Right cardiac atrium (tissue), 5 donors: ENCODE measurements around the gene CECR2. TPM values are rescaled to one million over a fixed set of nuclear protein-coding genes. Genes with fewer than 3 reads are reported as not detected.

Experiments used
- ATAC-seq, 2 donors: fragments of 200-7000 bp; cut with Tn5 transposase; one replicate each; pipeline versions ENCODE4 v1.8.0 to v1.9.1; 2020; ENCODE audit warnings: moderate library complexity in 2 of 2, mild to moderate bottlenecking in 1 of 2
- DNase-seq, 3 donors: peaks; one replicate each; pipeline ENCODE4 v3.0.0-alpha.2; 2020
- H3K27ac ChIP-seq: one replicate; pipeline ENCODE4 v1.5.1; 2013; ENCODE audit warnings: mild to moderate bottlenecking, low read length, control low read depth, moderate library complexity
- H3K27me3 ChIP-seq: one replicate; pipeline ENCODE4 v1.6.1; 2013; ENCODE audit not compliant: control insufficient read depth, insufficient read depth
- H3K4me1 ChIP-seq: one replicate; pipeline ENCODE4 v1.6.1; 2013; ENCODE audit warnings: low read length; ENCODE audit not compliant: control insufficient read depth, insufficient read depth
- H3K4me3 ChIP-seq: one replicate; pipeline ENCODE4 v1.5.1; 2013; ENCODE audit warnings: low read length, control low read depth
- H3K9me3 ChIP-seq: one replicate; pipeline ENCODE4 v1.6.1; 2013; ENCODE audit warnings: low read length; ENCODE audit not compliant: control insufficient read depth
- WGBS: extraction: QIAGEN DNeasy Blood & Tissue Kit; methylation state at CpG from one replicate; pipeline ENCODE4 v1.1.7; 2013; 5-methylcytosine and 5-hydroxymethylcytosine counted together
- intact Hi-C, 4 donors: fragments of 100-400 bp; cut with DNase I; formaldehyde crosslinking; loops; one replicate each; pipeline versions ENCODE4 v1.11.0 to v1.14.0; 2022 to 2023
- polyA plus RNA-seq: library from polyadenylated mRNA; stranded (reverse); fragments of 200-250 nt; gene quantifications from one replicate; pipeline ENCODE4 v1.2.3, GENCODE V29; 2013
- total RNA-seq, 4 donors: library from RNA; stranded (reverse); fragmentation: NEBNext Ultra II Directional; extraction: Animal tissue kit (Norgen Biotek cat#: 25700); gene quantifications; one replicate each; pipeline ENCODE4 v1.2.1, GENCODE V29; 2021
- donor health status: healthy with polysubstance abuse.
- donor health status: DM: no; HTN: yes; CAD: no.
- donor health status: DM: no; HTN: no; CAD: no.
- donor health status: DM: no; HTN: yes; CAD: no; lungs with severe emphysema.
- donor health status: DM: yes; HTN: yes; CAD: no.

The CECR2 gene
- total and polyA plus RNA-seq, 5 donors: 3.4 to 8.3 (median 4.3) TPM

DNA sequence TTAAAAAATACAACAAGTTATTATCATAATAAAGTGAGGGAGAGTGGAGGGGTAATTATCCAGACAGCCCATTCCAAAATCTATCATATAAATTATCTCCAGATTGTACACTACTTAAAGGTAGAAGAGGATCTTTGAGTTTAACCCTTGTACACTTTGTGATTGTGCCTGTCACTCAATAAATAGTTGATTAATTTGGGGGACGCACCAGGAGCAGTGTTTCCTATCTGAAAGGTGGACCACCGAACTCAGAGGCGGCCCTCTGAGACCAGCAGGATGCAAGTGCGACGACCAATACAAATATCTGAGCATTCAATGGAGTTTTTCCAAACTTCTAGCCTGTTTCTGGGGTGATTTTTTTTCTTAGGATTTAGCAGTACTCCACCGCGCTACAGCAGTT, 1.1 kb upstream of the CECR2 start:
- 4% methylated on average over 7 of the region's 7 CpGs for WGBS
- Histone ChIP-seq H3K27me3 (no peaks in the 10 kb centered on the region), H3K4me3 (peak overlapping the region; percentile 80), H3K4me1 (no peaks in the 10 kb centered on the region), H3K9me3 (no peaks in the 10 kb centered on the region), H3K27ac (no peak overlapping the region)
- intact Hi-C loops: loop anchor here in 2 of 4 donors (2.0 to 5.0 kb wide), 2 partner anchors 124 to 133 kb away; no protein-coding TSS in a partner anchor
- ATAC-seq (no peak), DNase-seq (no peak)

DNA sequence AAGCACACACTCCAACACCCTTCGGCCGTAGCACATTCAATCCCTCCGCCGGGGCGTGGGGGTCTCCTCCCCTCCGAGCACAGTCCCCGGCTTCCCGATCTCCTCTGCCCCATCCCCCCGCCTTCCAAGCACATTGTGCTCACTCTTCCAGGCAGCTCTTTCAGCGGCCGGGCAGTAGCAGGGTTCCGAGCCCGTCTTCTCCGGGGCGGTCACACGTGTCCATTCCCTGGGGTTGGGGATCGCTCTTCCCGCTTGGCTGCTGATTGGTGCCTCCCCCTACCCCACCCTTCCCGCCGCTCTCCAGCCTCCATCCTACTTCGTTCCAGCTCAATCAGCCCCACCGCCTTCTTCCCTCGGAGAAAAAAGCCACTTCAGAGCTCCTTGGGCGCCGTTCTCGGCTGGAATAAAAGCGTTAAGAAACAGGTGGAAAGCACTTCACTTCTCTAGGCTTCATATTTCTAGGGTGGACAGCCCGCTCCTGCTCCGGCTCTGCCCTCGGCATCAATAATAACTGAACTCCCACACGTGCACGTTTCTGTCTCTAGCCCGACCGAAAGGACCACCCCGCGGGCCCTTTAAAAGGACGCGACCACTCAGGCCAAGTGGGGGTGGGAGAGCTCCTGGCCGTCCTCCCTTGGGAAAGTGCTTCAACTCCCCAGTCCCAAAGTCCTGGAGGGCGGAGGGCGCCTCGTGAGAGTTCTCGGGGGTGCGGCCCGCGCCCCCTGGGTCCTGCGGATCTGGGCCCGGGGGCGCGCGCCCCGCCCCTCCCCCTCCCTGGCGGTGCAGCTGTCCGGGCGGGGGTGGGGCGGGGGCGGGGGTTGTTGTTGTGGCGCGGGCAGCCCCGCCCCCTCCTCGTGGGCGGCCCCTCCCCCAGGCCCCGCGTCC, 464 bp upstream of the CECR2 start:
- Histone ChIP-seq H3K9me3 (no peaks in the 10 kb centered on the region), H3K4me1 (no peaks in the 10 kb centered on the region), H3K4me3 (peak overlapping the region; percentile 80), H3K27ac (peak overlapping the region; percentile 85), H3K27me3 (no peaks in the 10 kb centered on the region)
- peak; percentile 82 to 84 for ATAC-seq
- intact Hi-C loops: loop anchor here in 2 of 4 donors (2.0 to 5.0 kb wide), 2 partner anchors 124 to 132 kb away; no protein-coding TSS in a partner anchor
- 1% methylated on average over 64 of the region's 64 CpGs for WGBS
- peak; percentile 58 to 83 (median 82) for DNase-seq

- intact Hi-C loops: no loop called here
- Histone ChIP-seq H3K27me3 (no peaks in the 10 kb centered on the region), H3K4me3 (peak overlapping the region; percentile 80), H3K27ac (peak overlapping the region; percentile 75), H3K9me3 (no peaks in the 10 kb centered on the region), H3K4me1 (no peaks in the 10 kb centered on the region)
- peak; percentile 13 to 29 for ATAC-seq
- DNase-seq: peak in 2 of 3 donors; percentile 64 to 75
- under 1% methylated on average over 88 of the region's 88 CpGs for WGBS
These were observed 936 bp downstream of the CECR2 start for GRCh38 chr22:17370026-17370765.

- intact Hi-C loops: no loop called here
- ATAC-seq (no peak), DNase-seq (no peak)
- 8% methylated on average over 23 of the region's 23 CpGs for WGBS
- no peaks in the 10 kb centered on the region for H3K27me3 ChIP-seq
- no peaks in the 10 kb centered on the region for H3K4me1 ChIP-seq
- H3K27ac ChIP-seq: peak overlapping the region; percentile 75
- no peaks in the 10 kb centered on the region for H3K9me3 ChIP-seq
- peak overlapping the region; percentile 80 for H3K4me3 ChIP-seq
These were observed 1.6 kb downstream of the CECR2 start for GRCh38 chr22:17370766-17371432.

DNA sequence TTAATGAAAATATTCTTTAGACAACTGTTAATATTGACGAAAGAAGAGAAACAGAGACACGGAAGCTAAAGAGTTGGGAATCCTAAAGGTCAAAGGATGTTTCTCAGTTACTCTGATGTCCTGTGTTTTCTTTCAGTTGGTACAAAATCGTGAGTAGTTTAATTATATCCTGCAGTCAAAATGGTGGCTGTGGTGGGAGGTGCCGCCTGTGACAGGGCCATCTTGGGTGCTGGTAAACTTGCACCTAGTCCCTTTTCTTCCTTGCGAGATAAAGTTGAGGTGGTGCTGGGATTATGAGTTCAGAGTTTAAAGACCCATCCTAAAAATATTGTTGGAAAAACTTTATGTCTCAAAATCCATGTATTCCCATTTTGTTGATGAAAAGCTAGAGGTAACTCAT, 2.2 kb downstream of the CECR2 start:
- ATAC-seq (no peak), DNase-seq (no peak)
- Histone ChIP-seq H3K4me3 (peak overlapping the region; percentile 80), H3K9me3 (no peaks in the 10 kb centered on the region), H3K4me1 (peaks cover 4% of the 10 kb centered on the region), H3K27ac (no peak overlapping the region), H3K27me3 (no peaks in the 10 kb centered on the region)
- intact Hi-C loops: no loop called here
- 52% methylated on average over 5 of the region's 5 CpGs for WGBS

DNA sequence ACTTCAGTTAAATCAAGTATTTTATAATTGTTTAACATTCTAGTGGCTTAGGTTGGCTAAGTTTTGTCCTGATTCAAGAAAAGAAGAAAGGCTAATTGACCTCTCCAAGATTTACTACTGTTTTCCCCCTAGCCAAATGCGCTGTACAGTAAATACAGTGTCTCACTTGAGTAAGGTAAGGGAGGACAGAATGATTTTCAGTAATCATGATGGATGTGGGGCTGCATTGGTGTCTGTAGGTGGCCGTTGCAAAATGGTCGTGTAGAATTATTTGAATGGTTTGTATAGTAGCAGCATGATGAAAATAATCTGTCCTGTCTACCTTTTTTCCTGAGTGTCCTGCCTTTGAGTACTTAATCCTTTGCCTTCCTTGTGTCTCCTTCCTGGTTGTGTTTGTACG, 4.6 kb downstream of the CECR2 start:
- intact Hi-C loops: no loop called here
- no peak for DNase-seq
- Histone ChIP-seq H3K4me1 (peaks cover 4% of the 10 kb centered on the region), H3K9me3 (no peaks in the 10 kb centered on the region), H3K4me3 (no peak overlapping the region), H3K27me3 (no peaks in the 10 kb centered on the region), H3K27ac (no peak overlapping the region)
- WGBS: 89% methylated on average over 4 of the region's 4 CpGs
- ATAC-seq: no peak

- Histone ChIP-seq H3K4me3 (no peak overlapping the region), H3K27ac (peak overlapping the region; percentile 61), H3K27me3 (no peaks in the 10 kb centered on the region), H3K4me1 (peaks cover 4% of the 10 kb centered on the region), H3K9me3 (no peaks in the 10 kb centered on the region)
- no peak for ATAC-seq
- intact Hi-C loops: no loop called here
- 75% methylated on average over 11 of the region's 11 CpGs for WGBS
- DNase-seq: no peak
These were observed 6.8 kb downstream of the CECR2 start for GRCh38 chr22:17375914-17376614.

DNA sequence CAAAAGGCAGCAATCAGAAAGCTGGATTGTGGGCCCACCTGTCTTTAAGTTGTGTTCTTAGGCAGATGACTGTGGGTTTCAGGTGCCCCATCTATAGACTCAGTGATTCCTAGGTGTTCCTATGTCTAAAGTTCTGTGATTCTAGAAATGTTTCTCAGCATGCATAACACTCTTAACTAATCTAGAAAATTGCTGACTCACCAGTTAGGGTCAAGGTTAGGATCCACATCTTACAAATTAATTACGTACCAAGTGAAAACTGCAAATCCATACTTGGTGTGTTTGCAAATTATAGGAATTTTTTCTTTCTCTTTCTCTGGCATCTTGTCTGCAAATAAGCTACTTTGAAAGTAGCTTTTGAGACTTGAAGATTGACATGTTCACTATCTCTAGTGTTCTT, 7.7 kb downstream of the CECR2 start:
- DNase-seq (no peak), ATAC-seq (no peak)
- intact Hi-C loops: no loop called here
- H3K27me3 ChIP-seq: no peaks in the 10 kb centered on the region
- peaks cover 4% of the 10 kb centered on the region for H3K4me1 ChIP-seq
- H3K9me3 ChIP-seq: no peaks in the 10 kb centered on the region
- H3K4me3 ChIP-seq: no peak overlapping the region
- WGBS: 88% methylated on average over 1 of the region's 1 CpG
- no peak overlapping the region for H3K27ac ChIP-seq

- intact Hi-C loops: no loop called here
- H3K4me3 ChIP-seq: no peak overlapping the region
- H3K27me3 ChIP-seq: no peaks in the 10 kb centered on the region
- H3K9me3 ChIP-seq: no peaks in the 10 kb centered on the region
- WGBS: 57% methylated on average over 2 of the region's 2 CpGs
- DNase-seq (no peak), ATAC-seq (no peak)
- peaks cover 4% of the 10 kb centered on the region for H3K4me1 ChIP-seq
- no peak overlapping the region for H3K27ac ChIP-seq
These were observed 10.7 kb downstream of the CECR2 start for GRCh38 chr22:17379944-17380343.

GRCh38 chr22:17380359-17381087, 11.3 kb downstream of the CECR2 start:
- intact Hi-C loops: no loop called here
- peak; percentile 56 to 57 for ATAC-seq
- H3K27me3 ChIP-seq: no peaks in the 10 kb centered on the region
- peaks cover 4% of the 10 kb centered on the region for H3K4me1 ChIP-seq
- peak in 1 of 3 donors; percentile 66 for DNase-seq
- 45% methylated on average over 6 of the region's 6 CpGs for WGBS
- H3K4me3 ChIP-seq: no peak overlapping the region
- no peaks in the 10 kb centered on the region for H3K9me3 ChIP-seq
- no peak overlapping the region for H3K27ac ChIP-seq
